ENCODE results near the gene WDR35.

GRCh38 chr2:19885791-19886190 lies 104.1 kb downstream of the WDR35 start:
- TF ChIP-seq CTCF (IDR thresholded peaks at IDR 0.05; ENCODE audit: low read length) (no peak), EZH2 (optimal IDR thresholded peaks at IDR 0.05; ENCODE audit: low read depth, low read length) (no peak)

All from MM.1S (cell line).